RKO (cell line): Measurements from ENCODE around the gene FLAD1.

ENCODE experiments used
- DNase-seq: peaks from one replicate; pipeline ENCODE4 v3.0.0-alpha.2; 2016; ENCODE audit warnings: low spot score

FLAD1 gene

GRCh38 chr1:154990276-154990675 is 7.1 kb downstream of the FLAD1 start:
- no peak for DNase-seq

DNA sequence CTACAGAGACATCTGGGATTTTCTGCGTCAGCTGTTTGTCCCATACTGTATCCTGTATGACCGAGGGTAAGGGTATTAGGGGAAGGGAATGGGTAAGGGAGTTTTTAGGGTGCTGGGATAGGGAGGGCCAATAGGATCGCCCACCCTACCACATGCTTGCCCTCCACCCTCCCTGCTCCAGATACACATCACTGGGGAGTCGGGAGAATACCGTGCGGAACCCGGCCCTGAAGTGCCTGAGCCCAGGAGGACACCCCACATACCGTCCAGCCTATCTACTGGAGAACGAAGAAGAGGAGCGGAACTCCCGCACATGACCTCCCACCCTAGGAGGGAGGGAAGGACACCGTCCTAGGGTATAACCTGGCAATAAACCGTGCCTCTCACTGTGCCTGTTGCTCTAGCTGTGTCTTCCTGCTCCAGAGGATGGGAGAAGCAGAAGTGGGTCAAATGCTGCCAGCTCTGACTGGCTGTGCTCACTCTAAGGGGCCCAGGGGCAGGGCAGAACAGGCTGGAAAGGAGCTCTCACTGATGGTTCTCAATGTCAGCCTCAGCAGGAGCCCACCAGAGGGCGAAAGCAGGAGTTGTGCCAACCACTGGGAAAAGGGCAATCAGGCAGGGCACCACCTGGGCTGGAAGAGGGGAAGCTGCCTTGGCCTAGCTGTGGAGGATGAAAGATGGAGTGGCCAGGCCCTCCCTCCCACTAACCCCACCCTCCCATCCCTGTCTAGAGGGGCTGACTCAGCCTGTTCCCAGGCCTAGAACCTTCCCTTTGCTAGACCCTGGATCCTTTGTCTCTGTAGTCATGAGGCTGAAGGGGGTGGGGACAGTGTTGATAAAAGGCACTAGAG is 9.8 kb downstream of the FLAD1 start:
- DNase-seq = peak; percentile 44

GRCh38 chr1:154993572-154994268 is 10.6 kb downstream of the FLAD1 start, which contains the start of gene LENEP:
Gene LENEP, plus strand, starts transcription at chr1:154993586. Its CDS starts 22 bp downstream, at chr1:154993608.
- no peak for DNase-seq

DNA sequence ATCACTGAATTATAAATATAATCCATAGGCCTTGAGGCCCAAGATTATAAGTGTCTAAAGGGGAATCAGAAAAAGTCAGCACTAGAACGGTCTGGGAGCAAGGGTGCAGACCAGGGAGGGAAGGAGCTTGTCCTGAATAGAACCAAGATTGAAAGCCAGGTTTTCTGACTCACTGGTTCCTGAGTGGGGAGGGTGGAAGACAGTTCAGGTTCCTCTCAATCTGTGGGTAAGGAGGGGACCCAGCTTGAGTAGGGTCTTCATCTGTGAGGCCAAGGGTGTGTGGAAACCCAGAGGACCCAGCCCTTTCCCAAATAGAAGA is 11.1 kb downstream of the FLAD1 start:
- DNase-seq = no peak

DNA sequence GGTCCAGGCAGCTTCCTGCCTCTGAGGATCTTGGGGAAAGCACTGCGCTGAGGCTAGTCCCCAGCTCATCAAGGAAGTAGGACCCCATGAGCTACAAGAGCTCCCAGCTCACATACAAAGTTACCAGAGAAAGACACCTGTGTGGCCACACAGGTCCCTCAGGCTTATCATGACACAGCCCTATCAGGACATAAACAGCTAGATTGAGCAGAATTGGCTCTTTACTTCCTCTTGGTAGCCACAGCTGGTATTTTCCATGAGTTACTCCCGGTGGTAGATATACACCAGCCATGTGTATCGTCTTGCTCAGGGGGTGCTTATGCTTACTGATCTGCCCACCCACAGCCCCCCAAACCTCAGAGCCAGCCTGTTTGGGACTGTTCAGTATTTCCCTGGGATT is 11.4 kb downstream of the FLAD1 start:
- no peak for DNase-seq

DNA sequence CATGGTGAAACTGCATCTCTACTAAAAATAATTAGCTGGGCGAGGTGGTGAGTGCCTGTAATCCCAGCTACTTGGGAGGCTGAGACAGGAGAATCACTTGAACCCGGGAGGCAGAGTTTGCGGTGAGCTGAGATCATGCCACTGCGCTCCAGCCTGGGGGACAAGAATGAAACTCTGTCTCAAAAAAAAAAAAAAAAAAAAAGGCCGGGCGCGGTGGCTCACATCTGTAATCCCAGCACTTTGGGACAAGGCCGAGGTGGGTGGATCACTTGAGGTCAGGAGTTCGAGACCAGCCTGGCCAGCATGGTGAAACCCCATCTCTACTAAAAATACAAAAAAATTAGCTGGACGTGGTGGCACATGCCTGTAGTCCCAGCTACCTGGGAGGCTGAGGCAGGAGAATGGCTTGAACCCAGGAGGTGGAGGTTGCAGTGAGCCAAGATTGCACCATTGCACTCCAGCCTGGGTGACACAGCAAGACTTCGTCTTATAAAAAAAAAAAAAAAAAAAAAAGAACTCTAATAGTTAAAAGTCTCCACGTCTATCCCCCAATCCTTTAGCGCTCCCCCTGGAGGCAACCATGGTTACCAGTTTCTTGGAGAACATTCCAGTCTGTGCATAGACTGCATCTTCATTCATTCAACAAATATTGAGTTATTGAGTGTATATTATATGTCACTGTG is 12.3 kb downstream of the FLAD1 start:
- peak; percentile 83 for DNase-seq

DNA sequence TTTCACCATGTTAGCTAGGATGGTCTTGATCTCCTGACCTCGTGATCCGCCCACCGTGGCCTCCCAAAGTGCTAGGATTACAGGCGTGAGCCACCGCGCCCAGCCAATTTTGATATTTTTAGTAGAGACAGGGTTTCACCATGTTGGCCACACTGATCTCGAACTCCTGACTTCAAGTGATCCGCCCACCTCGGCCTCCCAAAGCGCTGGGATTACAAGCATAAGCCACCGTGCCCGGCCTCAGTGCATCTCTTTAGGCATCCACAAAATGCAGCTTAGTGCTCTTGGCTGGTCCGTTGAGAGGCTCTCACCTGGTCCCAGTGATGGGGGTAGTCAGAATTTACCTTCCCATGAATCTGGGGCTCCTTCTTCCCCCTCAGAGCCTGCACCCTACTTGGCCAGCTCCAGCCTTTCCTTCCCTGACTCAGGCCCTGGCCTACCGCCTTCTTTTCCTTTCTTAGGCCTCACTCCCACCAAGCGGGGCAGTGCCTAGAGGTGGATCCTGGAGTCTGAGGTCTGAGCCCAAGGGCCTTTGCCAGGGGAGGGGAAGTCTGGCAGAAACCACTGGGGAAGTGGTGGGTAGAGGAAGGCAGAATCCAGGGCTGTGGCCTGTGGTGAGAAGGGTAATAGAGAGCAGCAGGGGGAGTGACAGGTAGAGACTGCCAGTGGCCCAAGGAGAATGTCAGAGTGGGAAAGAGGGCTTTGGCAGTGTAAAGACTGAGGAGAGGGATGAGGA is 14.0 kb downstream of the FLAD1 start:
- no peak for DNase-seq

- no peak for DNase-seq
Observed at GRCh38 chr1:154998201-154998780, 15.1 kb downstream of the FLAD1 start.

DNA sequence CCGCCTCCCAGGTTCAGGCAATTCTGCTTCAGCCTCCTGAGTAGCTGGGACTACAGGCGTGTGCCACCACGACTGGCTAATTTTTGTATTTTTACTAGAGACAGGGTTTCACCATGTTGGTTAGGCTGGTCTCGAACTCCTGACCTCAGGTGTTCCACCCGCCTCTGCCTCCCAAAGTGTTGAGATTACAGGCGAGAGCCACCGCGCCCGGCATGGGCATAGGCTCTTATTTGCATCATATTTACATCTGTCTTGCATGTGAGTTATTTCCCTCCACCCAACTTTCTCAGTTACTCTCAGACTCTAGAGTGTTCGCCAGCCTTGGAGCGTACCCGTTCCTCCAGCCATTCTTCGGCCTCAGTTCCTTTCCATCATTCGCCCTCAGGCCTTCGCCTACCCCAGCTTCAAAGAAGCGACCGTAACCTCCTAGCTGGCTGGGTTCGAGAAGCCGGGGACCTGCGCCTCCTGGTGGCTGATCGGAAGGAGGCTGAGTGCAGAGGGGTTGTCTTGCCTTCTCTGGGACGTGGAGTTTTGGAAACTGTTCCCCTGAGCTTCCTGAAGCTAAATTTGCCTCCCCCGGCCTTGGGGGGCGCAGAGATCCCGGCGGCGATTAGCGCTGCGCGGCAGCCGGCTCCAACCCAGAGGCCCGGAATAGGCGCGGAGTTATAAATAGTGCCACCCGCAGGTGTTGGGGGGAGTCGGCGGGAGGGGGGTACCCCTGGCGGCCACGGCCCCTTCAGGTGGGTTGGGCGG is 15.8 kb downstream of the FLAD1 start:
- DNase-seq = peak; percentile 91

DNA sequence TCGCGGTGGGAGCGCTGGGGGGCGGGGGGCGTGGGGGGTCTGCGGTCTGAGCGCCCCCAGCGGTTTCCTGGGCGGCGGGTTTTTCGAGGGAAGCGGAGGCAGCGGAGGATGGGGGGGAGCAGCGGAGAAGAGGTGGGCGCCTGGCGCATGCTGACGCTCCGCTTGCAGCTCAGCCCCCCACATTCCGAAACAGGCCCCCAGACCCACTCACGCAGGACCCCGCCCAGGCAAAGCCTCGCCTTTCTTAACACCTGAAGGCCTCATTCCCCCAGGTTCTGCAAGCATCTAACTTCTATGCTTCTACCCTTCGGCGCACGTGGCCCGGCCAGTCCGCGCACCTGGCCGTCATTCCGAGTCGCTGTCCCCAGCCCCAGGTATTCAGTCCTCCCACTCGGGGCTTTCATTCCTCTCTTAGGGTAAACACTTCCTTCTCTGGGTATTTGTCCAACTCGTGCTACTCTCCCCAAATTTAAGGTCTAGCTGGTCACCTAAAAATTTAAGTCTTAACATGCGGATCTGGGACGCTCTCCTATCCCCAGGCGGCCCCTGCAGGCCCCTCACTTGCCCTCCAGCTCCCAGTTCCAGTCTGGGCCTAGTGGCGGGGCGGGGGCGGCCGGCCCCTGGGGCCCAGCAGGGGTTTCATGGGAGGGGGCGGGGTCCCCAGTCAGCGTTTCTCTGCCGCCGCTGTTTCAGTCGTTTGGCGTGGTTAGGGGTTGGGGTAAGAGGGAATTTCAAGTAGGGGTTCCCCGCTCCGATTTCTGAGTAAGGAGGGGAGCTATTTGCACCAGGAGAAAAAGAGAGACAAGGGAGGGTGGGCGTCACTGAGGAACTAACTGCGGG is 16.6 kb downstream of the FLAD1 start:
- DNase-seq = peak; percentile 63

DNA sequence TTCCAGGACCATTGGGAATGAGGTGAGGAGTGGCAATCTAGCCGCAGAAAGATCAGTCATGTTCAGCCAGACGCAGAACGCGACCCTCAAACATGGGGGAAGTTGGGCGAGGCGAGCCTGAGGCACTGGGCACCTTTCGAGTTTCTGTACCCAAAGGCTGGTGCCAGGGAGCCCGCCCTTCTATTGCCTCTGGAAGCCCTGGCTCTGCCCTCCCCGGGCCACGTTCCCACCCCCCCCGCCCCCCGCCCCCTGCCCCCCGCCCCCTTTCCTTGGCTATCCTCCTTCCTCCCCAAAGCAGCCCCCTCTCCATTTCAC is 17.2 kb downstream of the FLAD1 start:
- no peak for DNase-seq

DNA sequence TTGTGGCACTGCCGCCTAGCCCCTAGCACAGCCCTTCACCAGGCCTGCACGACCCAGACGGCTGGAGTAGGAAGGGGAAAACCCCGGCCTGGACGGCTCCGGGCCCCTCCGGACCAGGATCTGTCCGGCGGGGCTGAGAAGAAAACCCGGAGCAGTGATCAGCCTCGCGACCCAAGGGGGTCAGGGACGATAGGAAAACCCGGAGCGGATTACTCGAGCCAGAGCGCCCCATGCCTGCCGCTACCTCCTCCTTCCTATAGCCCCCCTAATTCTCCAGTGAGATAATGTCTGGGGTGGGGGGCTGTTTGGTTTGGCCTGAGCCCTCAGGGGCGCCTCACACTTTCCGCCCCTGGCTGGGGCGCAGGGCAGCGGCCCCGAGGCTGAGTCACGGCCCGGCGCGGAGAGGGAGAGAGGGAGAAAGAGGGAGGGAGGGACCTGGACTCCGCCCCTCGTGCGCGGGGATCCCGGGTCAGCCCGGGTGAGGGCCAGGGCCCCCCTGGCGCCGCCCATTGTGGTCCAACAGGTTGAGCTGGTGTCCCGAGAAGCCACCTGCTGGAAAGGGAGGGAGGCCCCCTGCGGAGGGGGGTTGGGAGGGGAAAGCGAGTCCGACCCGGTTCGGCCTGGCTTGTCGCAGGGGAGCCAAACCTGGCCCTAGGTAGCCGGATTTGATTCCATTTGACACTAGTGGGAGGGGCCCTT is 17.7 kb downstream of the FLAD1 start:
- DNase-seq = peak; percentile 90

GRCh38 chr1:155001425-155001674 is 18.2 kb downstream of the FLAD1 start:
- DNase-seq = peak; percentile 78

- peak; percentile 99 for DNase-seq
Observed at GRCh38 chr1:155001675-155002463, 18.7 kb downstream of the FLAD1 start.

- peak; percentile 62 for DNase-seq
Observed at GRCh38 chr1:155002464-155003226, 19.5 kb downstream of the FLAD1 start, which contains the start of gene ZBTB7B. Gene ZBTB7B, plus strand, starts transcription at chr1:155002802. Its CDS starts 11,859 bp downstream, at chr1:155014661.

DNA sequence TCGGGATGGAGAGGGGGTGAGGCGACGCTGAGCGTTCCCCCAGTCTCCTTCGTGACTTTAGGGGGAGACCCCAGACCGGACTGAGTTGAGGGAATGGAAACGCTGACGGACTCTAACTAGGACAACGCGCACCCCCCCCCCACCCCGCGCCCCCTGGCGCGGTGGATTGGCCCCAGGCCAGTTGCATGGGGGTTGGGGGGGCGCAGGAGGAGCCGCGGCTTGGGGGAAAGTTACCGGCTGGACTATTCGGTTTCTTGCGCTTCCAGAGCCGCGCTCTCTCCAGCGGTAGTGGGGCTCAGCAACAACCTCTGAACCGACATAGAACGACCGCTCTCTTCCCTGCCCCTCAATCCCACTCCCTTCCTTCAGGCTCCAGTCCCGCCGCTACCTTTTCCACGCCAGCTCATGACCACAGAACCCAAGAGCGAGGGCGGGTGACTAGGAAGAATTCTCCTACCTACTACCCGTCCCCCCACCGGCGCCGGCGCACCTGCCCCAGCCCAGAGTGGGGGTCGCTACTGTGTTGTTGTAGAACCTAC is 20.2 kb downstream of the FLAD1 start:
- peak; percentile 45 for DNase-seq

DNA sequence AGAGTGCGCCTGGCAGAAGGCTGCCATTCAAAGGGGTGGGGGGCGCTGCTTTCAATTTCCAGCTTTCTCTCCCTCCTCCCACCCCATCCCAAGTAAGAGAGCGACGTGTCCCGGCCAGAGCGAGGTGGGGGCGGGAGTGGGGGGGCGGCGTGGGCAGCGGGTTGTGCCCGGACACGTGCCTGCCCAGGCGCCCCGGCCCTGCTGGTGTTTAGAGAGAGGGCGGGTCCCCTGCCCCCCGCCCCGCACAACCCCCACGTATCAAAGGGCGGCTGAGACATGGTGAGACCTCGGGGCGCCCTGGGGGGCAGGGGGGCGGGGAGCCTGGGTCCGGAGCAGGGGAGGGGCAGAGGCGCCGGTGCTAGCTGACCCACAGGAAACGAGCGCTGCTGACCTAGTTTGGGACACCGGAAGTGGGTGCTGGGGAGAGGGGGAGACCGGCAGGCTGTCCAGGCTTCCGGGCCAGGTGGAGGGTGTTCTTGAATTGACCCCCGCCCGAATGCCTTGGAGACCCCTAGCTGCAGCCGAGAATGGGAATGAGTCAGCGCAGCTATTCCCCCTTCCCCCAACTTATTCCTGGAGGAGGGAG is 20.7 kb downstream of the FLAD1 start:
- DNase-seq = peak; percentile 88
